GM10248 (cell line): ENCODE results near the gene ASPSCR1.

ENCODE experiments used
- CTCF ChIA-PET: fragments of 300-600 bp; sonication (Branson Sonifier 250); formaldehyde crosslinking; extraction: SDS; loops from one replicate; lab custom pipeline; 2021; ENCODE audit warnings: antibody characterized with exemption; lab: Yijun Ruan, JAX
- POLR2A ChIA-PET: fragments of 350-650 bp; sonication (Branson Sonifier 250); formaldehyde crosslinking; extraction: SDS; loops from one replicate; lab custom pipeline; 2020; ENCODE audit warnings: antibody characterized with exemption; lab: Yijun Ruan, JAX
- DNase-seq: peaks from one replicate; pipeline ENCODE4 v3.0.0; 2012; ENCODE audit errors: extremely low spot score
- TF ChIP-seq, protein P1 (sequence below): IDR thresholded peaks from 2 replicates; pipeline ENCODE4 v1.5.1; 2012; ENCODE audit warnings: mild to moderate bottlenecking, low read depth; ENCODE audit errors: extremely low read depth, missing control alignments, control extremely low read depth

The ASPSCR1 gene

GRCh38 chr17:81940538-81941483 lies 36.6 kb upstream of the ASPSCR1 start:
- DNase-seq: no peak
- ChIA-PET POLR2A (interaction anchor here (0.5 to 1.1 kb wide), 3 partner anchors 13 to 58 kb away, joined by 3 to 5 read pairs (median 3); partner anchors contain the start of gene MAFG), CTCF (interaction anchor here (0.7 to 2.5 kb wide), 3 partner anchors 13 to 19 kb away, joined by 3 to 15 read pairs (median 3); no protein-coding TSS in a partner anchor)
- TF ChIP-seq, protein P1, sequence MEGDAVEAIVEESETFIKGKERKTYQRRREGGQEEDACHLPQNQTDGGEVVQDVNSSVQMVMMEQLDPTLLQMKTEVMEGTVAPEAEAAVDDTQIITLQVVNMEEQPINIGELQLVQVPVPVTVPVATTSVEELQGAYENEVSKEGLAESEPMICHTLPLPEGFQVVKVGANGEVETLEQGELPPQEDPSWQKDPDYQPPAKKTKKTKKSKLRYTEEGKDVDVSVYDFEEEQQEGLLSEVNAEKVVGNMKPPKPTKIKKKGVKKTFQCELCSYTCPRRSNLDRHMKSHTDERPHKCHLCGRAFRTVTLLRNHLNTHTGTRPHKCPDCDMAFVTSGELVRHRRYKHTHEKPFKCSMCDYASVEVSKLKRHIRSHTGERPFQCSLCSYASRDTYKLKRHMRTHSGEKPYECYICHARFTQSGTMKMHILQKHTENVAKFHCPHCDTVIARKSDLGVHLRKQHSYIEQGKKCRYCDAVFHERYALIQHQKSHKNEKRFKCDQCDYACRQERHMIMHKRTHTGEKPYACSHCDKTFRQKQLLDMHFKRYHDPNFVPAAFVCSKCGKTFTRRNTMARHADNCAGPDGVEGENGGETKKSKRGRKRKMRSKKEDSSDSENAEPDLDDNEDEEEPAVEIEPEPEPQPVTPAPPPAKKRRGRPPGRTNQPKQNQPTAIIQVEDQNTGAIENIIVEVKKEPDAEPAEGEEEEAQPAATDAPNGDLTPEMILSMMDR: no peak

DNA sequence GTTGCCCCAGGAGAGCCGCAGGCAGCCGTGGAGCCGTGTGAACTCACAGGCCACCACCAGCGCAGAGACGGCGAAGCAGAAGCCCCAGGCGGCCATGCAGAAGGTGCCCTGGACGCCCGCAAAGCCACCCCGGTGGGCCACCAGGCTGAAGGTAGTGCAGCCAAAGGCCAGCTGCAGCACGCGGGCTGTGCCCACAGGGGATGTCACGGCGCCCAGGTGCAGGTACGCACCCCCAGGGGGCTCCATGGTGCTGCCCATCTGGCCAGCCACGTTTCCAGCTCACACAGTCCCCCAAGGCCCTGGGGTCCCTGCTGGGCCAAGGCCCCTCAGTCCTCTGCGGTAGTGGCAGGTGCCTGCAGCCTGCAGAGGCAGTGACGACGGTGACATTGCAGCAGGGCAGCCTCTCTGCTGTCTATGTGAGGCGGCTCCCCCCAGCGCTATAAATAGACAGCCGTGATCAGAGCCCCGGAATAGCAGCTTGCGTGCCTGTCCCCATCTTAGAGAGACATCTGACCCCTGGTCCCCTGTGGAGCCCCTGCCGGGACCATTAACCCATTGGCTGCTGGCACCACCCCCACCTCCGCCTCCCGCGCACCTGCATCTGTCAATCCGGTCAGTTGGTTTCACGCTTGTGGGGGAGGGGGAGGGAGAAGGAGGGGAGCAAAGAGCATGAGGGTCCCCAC lies 35.8 kb upstream of the ASPSCR1 start:
- ChIA-PET POLR2A (interaction anchor here (0.5 kb wide), 1 partner anchor 25 kb away, joined by 3 read pairs; no protein-coding TSS in a partner anchor), CTCF (interaction anchor here (2.5 kb wide), 1 partner anchor 18 kb away, joined by 15 read pairs; no protein-coding TSS in a partner anchor)
- no peak for DNase-seq
- TF ChIP-seq, protein P1: no peak

- TF ChIP-seq, protein P1: no peak
- POLR2A ChIA-PET: no interaction called here
- CTCF ChIA-PET: no interaction called here
- DNase-seq: no peak
Measured at GRCh38 chr17:81942167-81942553, 35.3 kb upstream of the ASPSCR1 start.

GRCh38 chr17:81944858-81945257 lies 32.6 kb upstream of the ASPSCR1 start:
- DNase-seq: no peak
- POLR2A ChIA-PET: interaction anchor here (0.6 to 1.0 kb wide), 2 partner anchors 10 to 402 kb away, joined by 3 read pairs; no protein-coding TSS in a partner anchor
- CTCF ChIA-PET: interaction anchor here (1.3 to 1.4 kb wide), 3 partner anchors 11 to 18 kb away, joined by 4 to 13 read pairs (median 4); no protein-coding TSS in a partner anchor
- TF ChIP-seq, protein P1: no peak

DNA sequence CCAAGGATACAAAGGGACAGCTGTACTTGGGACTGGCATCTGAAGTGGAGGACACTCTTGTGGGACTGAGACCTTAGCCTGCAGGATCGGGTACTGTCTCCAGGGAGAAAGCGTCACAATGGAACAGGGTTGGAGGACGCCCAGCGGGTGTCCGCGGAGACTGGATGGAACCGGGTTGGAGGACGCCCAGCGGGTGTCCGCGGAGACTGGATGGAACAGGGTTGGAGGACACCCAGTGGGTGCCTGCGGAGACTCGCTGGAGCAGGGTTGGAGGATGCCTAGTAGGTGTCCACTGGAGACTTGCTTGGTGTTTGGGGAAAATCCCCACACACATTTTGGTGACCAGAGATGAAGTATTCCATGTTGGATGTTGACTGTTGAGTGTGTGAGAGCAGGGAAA lies 30.2 kb upstream of the ASPSCR1 start, which contains the start of gene MYADML2:
Gene MYADML2 (minus strand): TSS at position 45 of the 400 bp plus-strand sequence. CDS start 5,492 bp downstream, outside the sequence.
- TF ChIP-seq, protein P1: no peak
- DNase-seq: no peak
- CTCF ChIA-PET: interaction anchor here (2.5 kb wide), 1 partner anchor 12 kb away, joined by 11 read pairs; no protein-coding TSS in a partner anchor
- POLR2A ChIA-PET: no interaction called here
